ENCODE results near the gene TANGO2.

The TANGO2 gene

DNA sequence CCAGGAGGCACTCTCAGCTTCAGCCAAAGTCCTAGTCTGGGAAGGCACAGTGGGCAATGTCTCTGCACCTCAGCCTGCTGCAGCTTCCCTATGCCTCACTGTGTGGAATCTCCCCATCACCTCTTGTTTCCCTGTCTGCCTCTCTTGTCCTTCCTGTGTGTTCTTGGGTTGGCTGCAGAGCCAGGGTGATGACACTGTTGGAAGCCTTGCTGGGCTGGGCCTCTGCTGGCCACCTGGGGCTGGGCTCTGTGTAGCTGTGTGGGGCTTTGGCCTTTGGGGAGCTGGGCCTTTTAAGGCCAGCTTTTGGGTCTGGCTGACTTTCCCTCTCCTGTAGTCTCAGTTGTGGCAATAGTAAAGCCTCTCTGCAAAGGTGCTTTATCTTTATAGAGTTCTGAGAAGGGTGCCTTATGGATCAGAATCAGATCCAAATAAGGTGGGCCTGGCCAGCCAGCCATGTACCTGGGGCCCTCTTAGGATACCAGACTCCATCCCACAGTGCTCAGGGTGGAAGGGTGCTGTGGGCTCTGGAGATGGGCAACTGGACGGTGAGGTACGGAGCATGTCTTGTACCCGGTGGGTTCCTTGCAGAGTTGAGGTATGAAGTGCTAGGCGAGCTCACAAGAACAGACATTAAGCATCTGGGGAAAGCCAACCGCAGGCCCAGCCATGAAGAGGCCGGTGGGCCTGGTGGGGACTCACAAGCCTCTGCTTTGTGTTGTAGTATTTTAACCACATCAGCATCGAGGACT, 84.7 kb downstream of the TANGO2 start:
- Histone ChIP-seq H2AFZ (ENCODE audit: low read depth, low read length) (no peak overlapping the region), H3K36me3 (ENCODE audit: insufficient read depth, low read length) (peaks cover 96% of the 10 kb centered on the region), H3K79me2 (ENCODE audit: insufficient read depth, low read length) (peaks cover 67% of the 10 kb centered on the region), H3K27ac (ENCODE audit: low read length) (no peak overlapping the region), H3K4me2 (ENCODE audit: insufficient read depth, low read length) (no peak overlapping the region), H3K9me3 (ENCODE audit: insufficient read depth, low read length, severe bottlenecking) (no peaks in the 10 kb centered on the region), H4K20me1 (ENCODE audit: insufficient read depth, low read length) (peaks cover 84% of the 10 kb centered on the region), H3K27me3 (ENCODE audit: insufficient read depth, low read length, poor library complexity) (no peaks in the 10 kb centered on the region), H3K4me1 (ENCODE audit: insufficient read depth, low read length) (0 out of 2 replicates have a peak, but pooled peaks cover 10% of the 10 kb centered on the region), H3K9ac (ENCODE audit: low read depth, low read length) (no peak overlapping the region), H3K4me3 (ENCODE audit: low read depth in 1 of 2, low read length in 2 of 2) (no peak overlapping the region)
- DNase-seq: no peak
- ATAC-seq (ENCODE audit: insufficient read depth, low read depth): no peak
- TF ChIP-seq, protein P1, sequence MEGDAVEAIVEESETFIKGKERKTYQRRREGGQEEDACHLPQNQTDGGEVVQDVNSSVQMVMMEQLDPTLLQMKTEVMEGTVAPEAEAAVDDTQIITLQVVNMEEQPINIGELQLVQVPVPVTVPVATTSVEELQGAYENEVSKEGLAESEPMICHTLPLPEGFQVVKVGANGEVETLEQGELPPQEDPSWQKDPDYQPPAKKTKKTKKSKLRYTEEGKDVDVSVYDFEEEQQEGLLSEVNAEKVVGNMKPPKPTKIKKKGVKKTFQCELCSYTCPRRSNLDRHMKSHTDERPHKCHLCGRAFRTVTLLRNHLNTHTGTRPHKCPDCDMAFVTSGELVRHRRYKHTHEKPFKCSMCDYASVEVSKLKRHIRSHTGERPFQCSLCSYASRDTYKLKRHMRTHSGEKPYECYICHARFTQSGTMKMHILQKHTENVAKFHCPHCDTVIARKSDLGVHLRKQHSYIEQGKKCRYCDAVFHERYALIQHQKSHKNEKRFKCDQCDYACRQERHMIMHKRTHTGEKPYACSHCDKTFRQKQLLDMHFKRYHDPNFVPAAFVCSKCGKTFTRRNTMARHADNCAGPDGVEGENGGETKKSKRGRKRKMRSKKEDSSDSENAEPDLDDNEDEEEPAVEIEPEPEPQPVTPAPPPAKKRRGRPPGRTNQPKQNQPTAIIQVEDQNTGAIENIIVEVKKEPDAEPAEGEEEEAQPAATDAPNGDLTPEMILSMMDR (IDR thresholded peaks at IDR 0.05; ENCODE audit: borderline replicate concordance, extremely low read depth, low read length, poor library complexity, severe bottlenecking): no peak
- no peak for TF ChIP-seq EZH2 (IDR thresholded peaks at IDR 0.05; ENCODE audit: borderline replicate concordance, low read depth, low read length, severe bottlenecking)

DNA sequence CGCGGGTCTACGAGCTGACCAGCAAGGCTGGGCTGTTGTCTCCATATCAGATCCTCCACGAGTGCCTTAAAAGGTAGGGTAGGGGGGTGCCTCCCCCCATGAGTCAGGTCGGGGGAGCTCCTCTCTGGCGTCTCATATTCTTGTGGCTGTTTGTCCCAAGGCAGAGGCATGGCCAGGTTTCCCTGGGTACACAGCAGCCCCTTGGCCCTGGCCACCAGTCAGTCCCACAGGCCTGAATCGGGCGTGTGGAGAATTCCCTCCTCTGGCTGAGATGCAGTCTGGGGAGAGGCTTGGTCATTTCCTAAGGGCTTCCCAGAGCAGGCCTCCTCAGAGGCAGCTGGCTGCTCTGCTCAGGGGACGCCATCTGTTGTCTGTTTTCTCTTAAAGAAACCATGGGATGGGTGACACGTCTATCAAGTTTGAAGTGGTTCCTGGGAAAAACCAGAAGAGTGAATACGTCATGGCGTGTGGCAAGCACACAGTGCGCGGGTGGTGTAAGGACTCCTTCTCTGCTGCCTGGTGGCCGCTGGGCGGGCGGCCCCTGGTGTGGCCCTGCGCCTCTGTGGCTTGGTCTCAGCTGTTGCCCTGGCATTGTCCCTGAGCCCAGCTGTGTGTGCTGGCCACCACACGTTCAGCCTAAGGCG, 85.4 kb downstream of the TANGO2 start:
- no peak for ATAC-seq (ENCODE audit: insufficient read depth, low read depth)
- peaks cover 5% of the 10 kb centered on the region; the same call in 1 of the 2 replicates for H3K4me1 ChIP-seq (ENCODE audit: insufficient read depth, low read length)
- no peaks in the 10 kb centered on the region for H3K9me3 ChIP-seq (ENCODE audit: insufficient read depth, low read length, severe bottlenecking)
- H2AFZ ChIP-seq (ENCODE audit: low read depth, low read length): no peak overlapping the region
- peaks cover 88% of the 10 kb centered on the region for H4K20me1 ChIP-seq (ENCODE audit: insufficient read depth, low read length)
- H3K9ac ChIP-seq (ENCODE audit: low read depth, low read length): no peak overlapping the region
- H3K4me3 ChIP-seq (ENCODE audit: low read depth in 1 of 2, low read length in 2 of 2): no peak overlapping the region
- DNase-seq: no peak
- H3K36me3 ChIP-seq (ENCODE audit: insufficient read depth, low read length): peaks cover 97% of the 10 kb centered on the region
- H3K79me2 ChIP-seq (ENCODE audit: insufficient read depth, low read length): peaks cover 61% of the 10 kb centered on the region
- TF ChIP-seq, protein P1 (IDR thresholded peaks at IDR 0.05; ENCODE audit: borderline replicate concordance, extremely low read depth, low read length, poor library complexity, severe bottlenecking): no peak
- no peak for TF ChIP-seq EZH2 (IDR thresholded peaks at IDR 0.05; ENCODE audit: borderline replicate concordance, low read depth, low read length, severe bottlenecking)
- no peaks in the 10 kb centered on the region for H3K27me3 ChIP-seq (ENCODE audit: insufficient read depth, low read length, poor library complexity)
- H3K27ac ChIP-seq (ENCODE audit: low read length): no peak overlapping the region
- no peak overlapping the region for H3K4me2 ChIP-seq (ENCODE audit: insufficient read depth, low read length)

DNA sequence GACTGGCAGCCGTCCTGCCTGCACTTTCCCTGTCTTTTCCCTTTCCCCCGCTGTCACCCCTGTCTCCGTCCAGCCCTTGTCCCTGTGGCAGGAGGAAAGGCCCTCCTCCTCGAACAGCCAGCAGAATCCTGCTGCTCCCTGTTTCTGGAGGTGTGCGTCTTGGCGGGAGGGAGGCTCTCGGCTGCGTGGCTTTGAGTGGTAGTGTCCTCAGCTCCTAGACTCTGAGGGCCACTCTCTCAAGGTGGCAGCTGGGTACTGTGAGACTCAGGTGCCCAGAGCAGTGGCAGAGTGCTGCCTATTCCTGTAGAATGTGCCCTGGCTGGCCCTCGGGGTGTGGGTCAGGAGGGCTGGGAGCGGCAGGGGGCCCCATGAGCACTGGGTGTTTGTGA, 85.9 kb downstream of the TANGO2 start:
- Histone ChIP-seq H2AFZ (ENCODE audit: low read depth, low read length) (no peak overlapping the region), H3K79me2 (ENCODE audit: insufficient read depth, low read length) (peaks cover 56% of the 10 kb centered on the region), H4K20me1 (ENCODE audit: insufficient read depth, low read length) (peaks cover 87% of the 10 kb centered on the region), H3K9ac (ENCODE audit: low read depth, low read length) (no peak overlapping the region), H3K4me2 (ENCODE audit: insufficient read depth, low read length) (no peak overlapping the region), H3K9me3 (ENCODE audit: insufficient read depth, low read length, severe bottlenecking) (no peaks in the 10 kb centered on the region), H3K27ac (ENCODE audit: low read length) (no peak overlapping the region), H3K36me3 (ENCODE audit: insufficient read depth, low read length) (peaks cover 95% of the 10 kb centered on the region), H3K27me3 (ENCODE audit: insufficient read depth, low read length, poor library complexity) (no peaks in the 10 kb centered on the region), H3K4me3 (ENCODE audit: low read depth in 1 of 2, low read length in 2 of 2) (no peak overlapping the region), H3K4me1 (ENCODE audit: insufficient read depth, low read length) (peaks cover 8% of the 10 kb centered on the region)
- no peak for ATAC-seq (ENCODE audit: insufficient read depth, low read depth)
- TF ChIP-seq, protein P1 (IDR thresholded peaks at IDR 0.05; ENCODE audit: borderline replicate concordance, extremely low read depth, low read length, poor library complexity, severe bottlenecking): no peak
- TF ChIP-seq EZH2 (IDR thresholded peaks at IDR 0.05; ENCODE audit: borderline replicate concordance, low read depth, low read length, severe bottlenecking): no peak
- DNase-seq: no peak
